Astrocyte (in vitro differentiated cells and primary cell): ENCODE results near the gene RND3. TPM values are rescaled to one million over a fixed set of nuclear protein-coding genes. Genes with fewer than 3 reads are reported as not detected.

Source experiments
- DNase-seq: peaks from one replicate; pipeline ENCODE4 v3.0.0-alpha.2; 2010; ENCODE audit warnings: low read depth
- FAIRE-seq: peaks from 2 replicates; lab custom pipeline; 2011; peaks lifted over from hg19 to GRCh38; lab: Jason Lieb, UNC
- H2AFZ ChIP-seq: 2 replicates; pipeline ENCODE4 v1.6.0; 2012; ENCODE audit warnings: low read depth, low read length, inconsistent platforms
- H3K27ac ChIP-seq: 2 replicates; pipeline ENCODE4 v1.5.1; 2011; ENCODE audit warnings: low read depth, low read length, inconsistent platforms
- H3K27me3 ChIP-seq: 2 replicates; pipeline ENCODE4 v1.6.0; 2011; ENCODE audit warnings: low read length, inconsistent platforms; ENCODE audit not compliant: insufficient read depth
- H3K36me3 ChIP-seq: 2 replicates; pipeline ENCODE4 v1.5.1; 2011; ENCODE audit warnings: low read length, inconsistent platforms; ENCODE audit not compliant: insufficient read depth
- H3K4me1 ChIP-seq: 2 replicates; pipeline ENCODE4 v1.5.1; 2011; ENCODE audit warnings: low read length, inconsistent platforms; ENCODE audit not compliant: insufficient read depth
- H3K4me2 ChIP-seq: 2 replicates; pipeline ENCODE4 v1.6.0; 2012; ENCODE audit warnings: low read length, inconsistent platforms
- H3K4me3 ChIP-seq: 2 replicates; pipeline ENCODE4 v1.5.1; 2011; ENCODE audit warnings: low read depth, mild to moderate bottlenecking, low read length, inconsistent platforms; ENCODE audit not compliant: insufficient read depth
- H3K79me2 ChIP-seq: 2 replicates; pipeline ENCODE4 v1.6.0; 2012; ENCODE audit warnings: mild to moderate bottlenecking, low read length, inconsistent platforms; ENCODE audit not compliant: insufficient read depth
- H3K9ac ChIP-seq: 2 replicates; pipeline ENCODE4 v1.6.0; 2012; ENCODE audit warnings: mild to moderate bottlenecking, low read length, inconsistent platforms
- H3K9me3 ChIP-seq: 2 replicates; pipeline ENCODE4 v1.5.1; 2012; ENCODE audit warnings: low read depth, mild to moderate bottlenecking, low read length, inconsistent platforms; ENCODE audit not compliant: insufficient read depth
- H4K20me1 ChIP-seq: 2 replicates; pipeline ENCODE4 v1.6.0; 2012; ENCODE audit warnings: low read length, inconsistent platforms; ENCODE audit not compliant: insufficient read depth
- H3K27ac Mint-ChIP-seq: one replicate; pipeline ENCODE4 v1.8.0; 2021; ENCODE audit warnings: mild to moderate bottlenecking, mixed read lengths; ENCODE audit not compliant: unreplicated experiment
- H3K27me3 Mint-ChIP-seq: one replicate; pipeline ENCODE4 v1.8.0; 2021; ENCODE audit warnings: low read depth, mixed read lengths; ENCODE audit not compliant: unreplicated experiment
- H3K36me3 Mint-ChIP-seq: one replicate; pipeline ENCODE4 v1.8.0; 2021; ENCODE audit warnings: low read depth, mixed read lengths; ENCODE audit not compliant: unreplicated experiment
- H3K4me1 Mint-ChIP-seq: one replicate; pipeline ENCODE4 v1.8.0; 2021; ENCODE audit warnings: low read depth, mixed read lengths; ENCODE audit not compliant: unreplicated experiment
- H3K4me3 Mint-ChIP-seq: one replicate; pipeline ENCODE4 v1.8.0; 2021; ENCODE audit warnings: mild to moderate bottlenecking, moderate library complexity, mixed read lengths; ENCODE audit not compliant: unreplicated experiment
- H3K9me3 Mint-ChIP-seq: one replicate; pipeline ENCODE4 v1.8.0; 2021; ENCODE audit warnings: mild to moderate bottlenecking, mixed read lengths; ENCODE audit not compliant: unreplicated experiment
- EZH2 ChIP-seq: IDR thresholded peaks from 2 replicates; pipeline ENCODE4 v1.6.1; 2012; ENCODE audit warnings: mild to moderate bottlenecking, low read length, inconsistent platforms; ENCODE audit not compliant: insufficient read depth
- total RNA-seq: library from RNA; stranded (reverse); gene quantifications from 2 replicates; pipeline ENCODE4 v1.2.1, GENCODE V29; 2021
- TF ChIP-seq, protein P1 (sequence below): IDR thresholded peaks from 2 replicates; pipeline ENCODE4 v1.5.1; 2011; ENCODE audit warnings: low read depth, mild to moderate bottlenecking, inconsistent platforms, low read length, moderate library complexity; ENCODE audit not compliant: insufficient read depth

Gene RND3
- total RNA-seq, 1 donor from 2014 or later: 117 TPM

DNA sequence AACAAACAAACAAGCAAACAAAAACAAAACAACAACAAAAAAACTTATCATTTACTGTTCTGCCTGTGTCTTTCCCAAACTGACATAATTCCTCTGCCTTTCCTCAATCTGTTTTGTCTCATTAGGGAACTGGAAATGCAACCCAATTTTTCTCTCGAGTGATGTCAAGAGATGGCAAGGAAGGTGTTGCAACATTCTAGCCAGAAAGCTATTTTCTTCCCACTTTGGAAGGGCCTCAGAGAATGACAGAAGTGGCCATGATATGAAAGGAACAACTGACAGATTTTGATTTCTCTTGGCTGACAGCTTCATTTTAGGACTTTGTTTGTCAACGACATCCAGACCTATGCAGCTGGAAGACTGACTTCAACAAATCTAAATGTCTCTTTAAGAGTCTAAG, 24.7 kb downstream of the RND3 start:
- no peaks in the 10 kb centered on the region for H4K20me1 ChIP-seq
- no peak overlapping the region for H3K9ac ChIP-seq
- DNase-seq (no peak), FAIRE-seq (no peak)
- Mint-ChIP-seq H3K27ac (no peak overlapping the region), H3K27me3 (no peaks in the 10 kb centered on the region), H3K4me1 (peaks cover 32% of the 10 kb centered on the region), H3K4me3 (no peak overlapping the region), H3K36me3 (no peaks in the 10 kb centered on the region), H3K9me3 (no peaks in the 10 kb centered on the region)
- H3K27me3 ChIP-seq: no peaks in the 10 kb centered on the region
- H3K79me2 ChIP-seq: no peaks in the 10 kb centered on the region
- H3K27ac ChIP-seq: no peak overlapping the region
- no peak overlapping the region for H2AFZ ChIP-seq
- TF ChIP-seq, protein P1, sequence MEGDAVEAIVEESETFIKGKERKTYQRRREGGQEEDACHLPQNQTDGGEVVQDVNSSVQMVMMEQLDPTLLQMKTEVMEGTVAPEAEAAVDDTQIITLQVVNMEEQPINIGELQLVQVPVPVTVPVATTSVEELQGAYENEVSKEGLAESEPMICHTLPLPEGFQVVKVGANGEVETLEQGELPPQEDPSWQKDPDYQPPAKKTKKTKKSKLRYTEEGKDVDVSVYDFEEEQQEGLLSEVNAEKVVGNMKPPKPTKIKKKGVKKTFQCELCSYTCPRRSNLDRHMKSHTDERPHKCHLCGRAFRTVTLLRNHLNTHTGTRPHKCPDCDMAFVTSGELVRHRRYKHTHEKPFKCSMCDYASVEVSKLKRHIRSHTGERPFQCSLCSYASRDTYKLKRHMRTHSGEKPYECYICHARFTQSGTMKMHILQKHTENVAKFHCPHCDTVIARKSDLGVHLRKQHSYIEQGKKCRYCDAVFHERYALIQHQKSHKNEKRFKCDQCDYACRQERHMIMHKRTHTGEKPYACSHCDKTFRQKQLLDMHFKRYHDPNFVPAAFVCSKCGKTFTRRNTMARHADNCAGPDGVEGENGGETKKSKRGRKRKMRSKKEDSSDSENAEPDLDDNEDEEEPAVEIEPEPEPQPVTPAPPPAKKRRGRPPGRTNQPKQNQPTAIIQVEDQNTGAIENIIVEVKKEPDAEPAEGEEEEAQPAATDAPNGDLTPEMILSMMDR: no peak
- TF ChIP-seq EZH2: no peak
- H3K4me2 ChIP-seq: no peak overlapping the region
- peaks cover 12% of the 10 kb centered on the region for H3K4me1 ChIP-seq
- H3K9me3 ChIP-seq: no peaks in the 10 kb centered on the region
- peaks cover 2% of the 10 kb centered on the region for H3K36me3 ChIP-seq
- no peak overlapping the region for H3K4me3 ChIP-seq

DNA sequence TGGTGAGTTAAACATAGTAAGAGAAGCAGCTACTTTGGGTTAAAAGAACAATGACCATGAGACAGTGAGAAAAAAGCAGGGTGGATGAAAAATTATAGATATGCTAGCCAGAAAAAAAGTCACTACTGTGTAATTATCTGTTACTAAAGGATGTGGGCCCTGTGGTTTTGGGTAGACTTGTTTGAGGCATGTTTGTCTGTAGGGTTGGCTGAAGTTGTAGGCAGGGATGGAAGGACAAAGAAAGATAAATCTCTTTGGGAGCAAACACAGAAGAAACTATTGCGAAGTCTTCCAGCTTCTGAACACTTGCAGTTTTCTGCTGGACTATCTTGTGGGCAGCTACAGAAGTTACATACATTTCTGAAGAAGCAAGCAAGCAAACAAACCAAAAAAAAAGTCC, 28.2 kb downstream of the RND3 start:
- TF ChIP-seq, protein P1: no peak
- no peak for TF ChIP-seq EZH2
- no peak overlapping the region for H3K27ac ChIP-seq
- no peaks in the 10 kb centered on the region for H3K79me2 ChIP-seq
- no peak overlapping the region for H3K4me3 ChIP-seq
- H3K9me3 ChIP-seq: no peaks in the 10 kb centered on the region
- H3K36me3 ChIP-seq: no peaks in the 10 kb centered on the region
- Mint-ChIP-seq H3K4me3 (peak overlapping the region; percentile 36), H3K36me3 (no peaks in the 10 kb centered on the region), H3K27me3 (no peaks in the 10 kb centered on the region), H3K9me3 (no peaks in the 10 kb centered on the region), H3K4me1 (peaks cover 11% of the 10 kb centered on the region), H3K27ac (peak overlapping the region; percentile 55)
- no peaks in the 10 kb centered on the region for H4K20me1 ChIP-seq
- H3K27me3 ChIP-seq: no peaks in the 10 kb centered on the region
- H3K4me2 ChIP-seq: no peak overlapping the region
- no peaks in the 10 kb centered on the region for H3K4me1 ChIP-seq
- DNase-seq (peak; percentile 93), FAIRE-seq (no peak)
- no peak overlapping the region for H2AFZ ChIP-seq
- no peak overlapping the region for H3K9ac ChIP-seq

DNA sequence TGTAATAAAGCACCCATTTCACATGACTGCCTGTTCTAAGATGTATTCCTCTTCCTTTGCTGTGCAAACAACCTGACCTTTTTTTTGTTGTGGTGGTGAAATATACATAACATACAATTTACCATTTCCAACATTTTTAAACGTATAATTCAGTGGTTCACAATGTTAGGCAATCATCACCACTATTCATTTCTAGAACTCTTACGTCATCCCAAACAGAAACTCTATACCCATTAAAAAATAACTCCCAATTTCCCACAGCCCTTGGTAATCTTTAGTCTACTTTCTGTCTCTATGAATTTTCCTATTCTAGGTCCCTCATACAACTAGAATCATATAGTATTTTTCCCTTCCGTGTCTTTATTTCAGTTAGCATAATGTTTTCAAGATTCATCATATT, 36.7 kb downstream of the RND3 start:
- no peaks in the 10 kb centered on the region for H3K36me3 ChIP-seq
- DNase-seq (no peak), FAIRE-seq (peak; percentile 41)
- Mint-ChIP-seq H3K4me1 (peaks cover 2% of the 10 kb centered on the region), H3K4me3 (no peak overlapping the region), H3K36me3 (no peaks in the 10 kb centered on the region), H3K27me3 (no peaks in the 10 kb centered on the region), H3K27ac (no peak overlapping the region), H3K9me3 (no peaks in the 10 kb centered on the region)
- H3K79me2 ChIP-seq: no peaks in the 10 kb centered on the region
- H4K20me1 ChIP-seq: no peaks in the 10 kb centered on the region
- H3K27me3 ChIP-seq: no peaks in the 10 kb centered on the region
- no peaks in the 10 kb centered on the region for H3K9me3 ChIP-seq
- no peak overlapping the region for H3K4me2 ChIP-seq
- H2AFZ ChIP-seq: no peak overlapping the region
- TF ChIP-seq EZH2: no peak
- TF ChIP-seq, protein P1: no peak
- no peak overlapping the region for H3K4me3 ChIP-seq
- no peaks in the 10 kb centered on the region for H3K4me1 ChIP-seq
- H3K9ac ChIP-seq: no peak overlapping the region
- no peak overlapping the region for H3K27ac ChIP-seq
